Spinal cord (tissue), 10 donors: ENCODE data around the gene ZIC4. TPM values are rescaled to one million over a fixed set of nuclear protein-coding genes. Genes with fewer than 3 reads are reported as not detected.

Experiments
- DNase-seq, 6 donors: peaks; one replicate each; pipeline versions ENCODE4 v3.0.0 to v3.0.0-alpha.2; 2013 to 2015; ENCODE audit warnings: low spot score in 6 of 6, low read depth in 4 of 6
- H3K27ac ChIP-seq: one replicate; pipeline ENCODE4 v1.5.1; 2013; ENCODE audit warnings: low read depth, low read length, control low read depth
- H3K27me3 ChIP-seq: one replicate; pipeline ENCODE4 v1.6.1; 2013; ENCODE audit warnings: low read length; ENCODE audit not compliant: control insufficient read depth, insufficient read depth
- H3K36me3 ChIP-seq: one replicate; pipeline ENCODE4 v1.6.1; 2013; ENCODE audit warnings: low read length; ENCODE audit not compliant: control insufficient read depth, insufficient read depth
- H3K4me1 ChIP-seq: one replicate; pipeline ENCODE4 v1.6.1; 2013; ENCODE audit warnings: low read length; ENCODE audit not compliant: control insufficient read depth, insufficient read depth
- H3K4me3 ChIP-seq: one replicate; pipeline ENCODE4 v1.5.1; 2013; ENCODE audit warnings: low read depth, low read length, control low read depth
- H3K9me3 ChIP-seq: one replicate; pipeline ENCODE4 v1.6.1; 2013; ENCODE audit warnings: low read length; ENCODE audit not compliant: control insufficient read depth, insufficient read depth
- WGBS: methylation state at CpG from one replicate; pipeline ENCODE4 v1.1.5; 2013; ENCODE audit warnings: missing lambda C conversion rate; ENCODE audit not compliant: insufficient coverage; 5-methylcytosine and 5-hydroxymethylcytosine counted together
- polyA plus RNA-seq, 2 donors: library from polyadenylated mRNA; unstranded; fragments of 120-200 nt; gene quantifications; one replicate each; pipeline ENCODE4 v1.2.1, GENCODE V29; 2013; ENCODE audit not compliant: insufficient read length in 2 of 2
- total RNA-seq, 2 donors: library from RNA; depleted of rRNA in 1 of 2; stranded (reverse); fragments of 120-200 nt in 1 of 2; fragments of >200 nt in 1 of 2; gene quantifications; one replicate each; pipeline versions ENCODE4 v1.2.3 to v1.2.4, GENCODE V29; 2013 to 2014
- donor health status: healthy.

ZIC4 gene
- total and polyA plus RNA-seq, 4 donors, result 12.2 to 33.0 (median 26.0) TPM

- 44% methylated on average over 3 of the region's 4 CpGs for WGBS
- H3K27me3 ChIP-seq, result no peaks in the 10 kb centered on the region
- DNase-seq, result peak in 1 of 6 donors; percentile 21
- H3K27ac ChIP-seq, result no peak overlapping the region
- no peaks in the 10 kb centered on the region for H3K36me3 ChIP-seq
- no peaks in the 10 kb centered on the region for H3K4me1 ChIP-seq
- no peaks in the 10 kb centered on the region for H3K9me3 ChIP-seq
- no peak overlapping the region for H3K4me3 ChIP-seq
Observed at GRCh38 chr3:147336543-147337278, 69.6 kb downstream of the ZIC4 start.

Other genes starting within 250 kb of the ZIC4 start
- gene ZIC1, start 2.8 kb upstream of the ZIC4 start, total RNA-seq, result 100 to 1,000 TPM in 1 of 2 donors, 10 to 100 TPM in 1; 87.2 to 514 TPM
- gene ZIC1, start 2.8 kb upstream of the ZIC4 start, polyA plus RNA-seq, result 100 to 1,000 TPM; 207 to 279 TPM